HEK293 (cell line): ENCODE data around the gene SRSF8.

ENCODE experiments used
- CTCF ChIP-seq: fragments of 450-650 bp; formaldehyde crosslinking; IDR thresholded peaks from 2 replicates; pipeline ENCODE4 v1.5.1; 2016; ENCODE audit warnings: missing biosample characterization, missing genetic modification characterization
- TCF7L2 ChIP-seq: IDR thresholded peaks from 2 replicates; pipeline ENCODE4 v1.6.1; 2011; ENCODE audit warnings: low read depth, mild to moderate bottlenecking, inconsistent platforms, low read length, moderate library complexity, borderline replicate concordance
- ZNF654 ChIP-seq: fragments of 450-650 bp; formaldehyde crosslinking; IDR thresholded peaks from 2 replicates; pipeline ENCODE4 v1.5.1; 2016; ENCODE audit warnings: low read depth, missing biosample characterization, missing genetic modification characterization
- TF ChIP-seq, protein P1 (sequence below): fragments of 450-650 bp; formaldehyde crosslinking; IDR thresholded peaks from 2 replicates; pipeline ENCODE4 v1.5.1; 2016; ENCODE audit warnings: missing biosample characterization, missing genetic modification characterization

DNA sequence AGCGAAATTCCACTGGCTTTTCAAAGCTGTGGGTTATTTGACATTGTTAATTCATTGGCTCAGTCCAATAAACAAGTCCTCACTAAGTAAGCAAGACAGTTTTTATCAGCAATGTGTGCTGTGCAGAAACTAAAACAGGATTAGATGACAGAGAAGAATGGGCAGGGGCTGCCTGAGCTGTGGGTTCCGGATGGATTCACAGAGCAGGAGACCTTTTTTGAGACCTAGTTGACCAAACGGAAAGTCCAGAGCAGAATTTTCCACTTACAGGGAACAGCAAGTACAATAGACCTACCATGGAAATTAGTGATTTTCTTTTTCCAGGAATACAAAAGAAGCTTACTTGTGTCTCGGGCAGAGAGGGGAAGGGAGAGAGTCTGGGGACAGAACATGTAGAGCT, 22.7 kb upstream of the SRSF8 start:
- TF ChIP-seq TCF7L2 (no peak), ZNF654 (tag by site-specific recombination) (no peak), CTCF (tag by site-specific recombination) (no peak)
- TF ChIP-seq, protein P1, sequence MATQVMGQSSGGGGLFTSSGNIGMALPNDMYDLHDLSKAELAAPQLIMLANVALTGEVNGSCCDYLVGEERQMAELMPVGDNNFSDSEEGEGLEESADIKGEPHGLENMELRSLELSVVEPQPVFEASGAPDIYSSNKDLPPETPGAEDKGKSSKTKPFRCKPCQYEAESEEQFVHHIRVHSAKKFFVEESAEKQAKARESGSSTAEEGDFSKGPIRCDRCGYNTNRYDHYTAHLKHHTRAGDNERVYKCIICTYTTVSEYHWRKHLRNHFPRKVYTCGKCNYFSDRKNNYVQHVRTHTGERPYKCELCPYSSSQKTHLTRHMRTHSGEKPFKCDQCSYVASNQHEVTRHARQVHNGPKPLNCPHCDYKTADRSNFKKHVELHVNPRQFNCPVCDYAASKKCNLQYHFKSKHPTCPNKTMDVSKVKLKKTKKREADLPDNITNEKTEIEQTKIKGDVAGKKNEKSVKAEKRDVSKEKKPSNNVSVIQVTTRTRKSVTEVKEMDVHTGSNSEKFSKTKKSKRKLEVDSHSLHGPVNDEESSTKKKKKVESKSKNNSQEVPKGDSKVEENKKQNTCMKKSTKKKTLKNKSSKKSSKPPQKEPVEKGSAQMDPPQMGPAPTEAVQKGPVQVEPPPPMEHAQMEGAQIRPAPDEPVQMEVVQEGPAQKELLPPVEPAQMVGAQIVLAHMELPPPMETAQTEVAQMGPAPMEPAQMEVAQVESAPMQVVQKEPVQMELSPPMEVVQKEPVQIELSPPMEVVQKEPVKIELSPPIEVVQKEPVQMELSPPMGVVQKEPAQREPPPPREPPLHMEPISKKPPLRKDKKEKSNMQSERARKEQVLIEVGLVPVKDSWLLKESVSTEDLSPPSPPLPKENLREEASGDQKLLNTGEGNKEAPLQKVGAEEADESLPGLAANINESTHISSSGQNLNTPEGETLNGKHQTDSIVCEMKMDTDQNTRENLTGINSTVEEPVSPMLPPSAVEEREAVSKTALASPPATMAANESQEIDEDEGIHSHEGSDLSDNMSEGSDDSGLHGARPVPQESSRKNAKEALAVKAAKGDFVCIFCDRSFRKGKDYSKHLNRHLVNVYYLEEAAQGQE (tag by site-specific recombination) = no peak
